H9 (cell line): ENCODE data around the gene MUC5AC. TPM values are rescaled to one million over a fixed set of nuclear protein-coding genes. Genes with fewer than 3 reads are reported as not detected.

Experiments
- DNase-seq: peaks from one replicate; pipeline ENCODE4 v3.0.0-alpha.2; 2017
- H2AFZ ChIP-seq: one replicate; pipeline ENCODE4 v1.6.1; 2013; ENCODE audit warnings: mild to moderate bottlenecking, low read length, control low read depth, moderate library complexity
- H2AK5ac ChIP-seq: 2 replicates; pipeline ENCODE4 v1.6.1; 2013; ENCODE audit warnings: low read length, control low read depth, mixed read lengths; ENCODE audit not compliant: insufficient read length
- H2BK120ac ChIP-seq: one replicate; pipeline ENCODE4 v1.6.1; 2013; ENCODE audit warnings: low read depth, mild to moderate bottlenecking, low read length, control low read depth, inconsistent platforms; ENCODE audit not compliant: poor library complexity, severe bottlenecking
- H2BK12ac ChIP-seq: 2 replicates; pipeline ENCODE4 v1.6.1; 2013; ENCODE audit warnings: low read length, control low read depth, mixed read lengths, low read depth; ENCODE audit not compliant: insufficient read length
- H2BK15ac ChIP-seq: 2 replicates; pipeline ENCODE4 v1.6.1; 2013; ENCODE audit warnings: low read depth, low read length, control low read depth
- H2BK20ac ChIP-seq: one replicate; pipeline ENCODE4 v1.6.1; 2013; ENCODE audit warnings: low read depth, mild to moderate bottlenecking, low read length, control low read depth, inconsistent platforms; ENCODE audit not compliant: poor library complexity, severe bottlenecking
- H2BK5ac ChIP-seq: 2 replicates; pipeline ENCODE4 v1.6.1; 2013; ENCODE audit warnings: low read length, control low read depth, mixed read lengths; ENCODE audit not compliant: insufficient read length
- H3K14ac ChIP-seq: 2 replicates; pipeline ENCODE4 v1.6.1; 2013; ENCODE audit warnings: low read length, control low read depth; ENCODE audit not compliant: insufficient read depth
- H3K18ac ChIP-seq: 2 replicates; pipeline ENCODE4 v1.6.1; 2013; ENCODE audit warnings: low read depth, mild to moderate bottlenecking, mixed read lengths, low read length, control low read depth; ENCODE audit not compliant: insufficient read length
- H3K23ac ChIP-seq: 2 replicates; pipeline ENCODE4 v1.6.1; 2013; ENCODE audit warnings: low read length, control low read depth, mixed read lengths, low read depth; ENCODE audit not compliant: insufficient read length
- H3K23me2 ChIP-seq: 2 replicates; pipeline ENCODE4 v1.6.1; 2013; ENCODE audit warnings: low read depth, mild to moderate bottlenecking, mixed read lengths, low read length, control low read depth; ENCODE audit not compliant: insufficient read length, poor library complexity, severe bottlenecking
- H3K27ac ChIP-seq: 2 replicates; pipeline ENCODE4 v1.5.1; 2013; ENCODE audit warnings: low read length, control low read depth, mixed read lengths, low read depth; ENCODE audit not compliant: insufficient read length
- H3K27me3 ChIP-seq: 2 replicates; pipeline ENCODE4 v1.6.1; 2013; ENCODE audit warnings: low read length, control low read depth, inconsistent platforms; ENCODE audit not compliant: insufficient read depth
- H3K4ac ChIP-seq: 2 replicates; pipeline ENCODE4 v1.6.1; 2013; ENCODE audit warnings: low read depth, mild to moderate bottlenecking, control low read depth, inconsistent platforms, low read length, moderate library complexity
- H3K4me1 ChIP-seq: 2 replicates; pipeline ENCODE4 v1.6.1; 2013; ENCODE audit warnings: low read length, control low read depth, inconsistent platforms; ENCODE audit not compliant: insufficient read depth
- H3K4me2 ChIP-seq: 2 replicates; pipeline ENCODE4 v1.6.1; 2013; ENCODE audit warnings: low read length, control low read depth, mixed read lengths; ENCODE audit not compliant: insufficient read length, insufficient read depth
- H3K56ac ChIP-seq: 2 replicates; pipeline ENCODE4 v1.6.1; 2013; ENCODE audit warnings: low read depth, mild to moderate bottlenecking, mixed read lengths, low read length, control low read depth; ENCODE audit not compliant: insufficient read length
- H3K79me1 ChIP-seq: 2 replicates; pipeline ENCODE4 v1.6.1; 2013; ENCODE audit warnings: low read depth, mild to moderate bottlenecking, moderate library complexity, low read length, control low read depth, inconsistent platforms; ENCODE audit not compliant: insufficient read depth, poor library complexity, severe bottlenecking
- H3K79me2 ChIP-seq: 2 replicates; pipeline ENCODE4 v1.6.1; 2013; ENCODE audit warnings: low read length, control low read depth, inconsistent platforms; ENCODE audit not compliant: insufficient read depth
- H3K9ac ChIP-seq: 2 replicates; pipeline ENCODE4 v1.6.1; 2013; ENCODE audit warnings: low read length, control low read depth, mixed read lengths; ENCODE audit not compliant: insufficient read length; ENCODE audit errors: extremely low read depth
- H3K9me3 ChIP-seq: one replicate; pipeline ENCODE4 v1.6.1; 2013; ENCODE audit warnings: low read depth, low read length, inconsistent platforms; ENCODE audit not compliant: control insufficient read depth
- H3T11ph ChIP-seq: one replicate; pipeline ENCODE4 v1.6.1; 2013; ENCODE audit warnings: mild to moderate bottlenecking, low read length, control low read depth, inconsistent platforms
- H4K20me1 ChIP-seq: one replicate; pipeline ENCODE4 v1.6.1; 2013; ENCODE audit not compliant: control insufficient read depth, insufficient read length, insufficient read depth
- H4K5ac ChIP-seq: 2 replicates; pipeline ENCODE4 v1.6.1; 2013; ENCODE audit warnings: low read depth, mild to moderate bottlenecking, mixed read lengths, low read length, control low read depth; ENCODE audit not compliant: insufficient read length
- H4K8ac ChIP-seq: replicated peaks from 2 replicates; pipeline ENCODE4 v1.6.1; 2013; ENCODE audit warnings: low read length, control low read depth, mixed read lengths, low read depth; ENCODE audit not compliant: insufficient read length
- H4K91ac ChIP-seq: 2 replicates; pipeline ENCODE4 v1.6.1; 2013; ENCODE audit warnings: low read depth, mild to moderate bottlenecking, moderate library complexity, mixed read lengths, low read length, control low read depth; ENCODE audit not compliant: insufficient read length
- H3K27ac Mint-ChIP-seq, 3 experiments: 2 replicates in 2 of 3; 3 replicates in 1 of 3; pipeline ENCODE4 v1.8.0; 2020 to 2021; ENCODE audit warnings: mixed read lengths in 3 of 3, mild to moderate bottlenecking in 1 of 3, moderate library complexity in 1 of 3
- H3K27me3 Mint-ChIP-seq: 2 replicates; pipeline ENCODE4 v1.8.0; 2021; ENCODE audit warnings: low read depth, mild to moderate bottlenecking, moderate library complexity, mixed read lengths
- H3K36me3 Mint-ChIP-seq, 3 experiments: 2 replicates in 2 of 3; 3 replicates in 1 of 3; pipeline ENCODE4 v1.8.0; 2020 to 2021; ENCODE audit warnings: low read depth in 3 of 3, mixed read lengths in 3 of 3; ENCODE audit not compliant: insufficient read depth in 1 of 3
- H3K4me1 Mint-ChIP-seq, 2 experiments: 2 replicates each; pipeline ENCODE4 v1.8.0; 2020; ENCODE audit warnings: mixed read lengths in 2 of 2
- H3K4me3 Mint-ChIP-seq, 2 experiments: 2 replicates in 1 of 2; 3 replicates in 1 of 2; pipeline ENCODE4 v1.8.0; 2020 to 2021; ENCODE audit warnings: mild to moderate bottlenecking in 2 of 2, mixed read lengths in 2 of 2, moderate library complexity in 1 of 2
- H3K9me3 Mint-ChIP-seq, 2 experiments: 2 replicates in 1 of 2; 3 replicates in 1 of 2; pipeline ENCODE4 v1.8.0; 2020; ENCODE audit warnings: mild to moderate bottlenecking in 2 of 2, mixed read lengths in 2 of 2, moderate library complexity in 1 of 2
- CTCF ChIP-seq: fragments of 200-600 bp; sonication (generic); conservative IDR thresholded peaks from 3 replicates; pipeline ENCODE4 v1.8.0; 2021; ENCODE audit warnings: antibody characterized with exemption, mild to moderate bottlenecking
- WGBS: extraction: QIAGEN DNeasy Blood & Tissue Kit; methylation state at CpG from one replicate; pipeline ENCODE4 v1.1.7; 2013; ENCODE audit warnings: missing lambda C conversion rate, low lambda C conversion rate, mixed read lengths; ENCODE audit not compliant: insufficient read length; ENCODE audit errors: extremely low coverage; 5-methylcytosine and 5-hydroxymethylcytosine counted together
- total RNA-seq: library from RNA; stranded (reverse); gene quantifications from 2 replicates; pipeline ENCODE4 v1.2.1, GENCODE V29; 2021

The MUC5AC gene
- total RNA-seq, 1 experiment from 2014 or later: not detected

- Histone ChIP-seq H3K79me1 (no peaks in the 10 kb centered on the region), H4K5ac (no peak overlapping the region), H4K20me1 (no peaks in the 10 kb centered on the region), H3K79me2 (no peaks in the 10 kb centered on the region), H3K27ac (no peak overlapping the region), H2BK20ac (no peak overlapping the region), H3K27me3 (no peaks in the 10 kb centered on the region), H3K23ac (no peak overlapping the region), H3K4me2 (no peak overlapping the region), H2AFZ (no peak overlapping the region), H2AK5ac (no peak overlapping the region), H3K9ac (no peak overlapping the region), H2BK12ac (no peak overlapping the region), H4K91ac (no peak overlapping the region), H3K56ac (no peak overlapping the region), H2BK120ac (no peak overlapping the region), H3K4ac (no peak overlapping the region), H3K9me3 (no peaks in the 10 kb centered on the region), H3T11ph (no peak overlapping the region), H2BK5ac (no peak overlapping the region), H4K8ac (no peak overlapping the region), H3K18ac (no peak overlapping the region), H3K14ac (no peak overlapping the region; the same call in 1 of the 2 replicates), H3K23me2 (no peaks in the 10 kb centered on the region), H3K4me1 (no peaks in the 10 kb centered on the region), H2BK15ac (no peak overlapping the region)
- H3K36me3 Mint-ChIP-seq: no peaks in the 10 kb centered on the region
- no peak for DNase-seq
- no peak overlapping the region for H3K27ac Mint-ChIP-seq
- peaks cover 18% of the 10 kb centered on the region for H3K27me3 Mint-ChIP-seq
- no peak overlapping the region for H3K4me3 Mint-ChIP-seq
- TF ChIP-seq CTCF: no peak
- no peaks in the 10 kb centered on the region for H3K4me1 Mint-ChIP-seq
- peaks cover 2 to 6% of the 10 kb centered on the region in 2 experiments; a peak in 3 of 5 replicates for H3K9me3 Mint-ChIP-seq
- no CpG with 5 or more reads among the region's 28 CpGs for WGBS
Observed at GRCh38 chr11:1121813-1122663, 35.7 kb upstream of the MUC5AC start.
